Hematopoietic multipotent progenitor cell treated with erythropoietin and hydrocortisone succinate and interleukin-3 and kit ligand, for 4 days (in vitro differentiated cells): ENCODE data around the gene PLAGL2.
"Not testable (repeated sequence)": the region's sequence is repeated elsewhere in the genome, so short reads cannot be mapped to it uniquely, and the experiment has no call there.

Source experiments
- DNase-seq: peaks from one replicate; pipeline ENCODE4 v3.0.0-alpha.2; 2015

The PLAGL2 gene

GRCh38 chr20:32203356-32204204 is 4.0 kb downstream of the PLAGL2 start:
- DNase-seq = no peak

DNA sequence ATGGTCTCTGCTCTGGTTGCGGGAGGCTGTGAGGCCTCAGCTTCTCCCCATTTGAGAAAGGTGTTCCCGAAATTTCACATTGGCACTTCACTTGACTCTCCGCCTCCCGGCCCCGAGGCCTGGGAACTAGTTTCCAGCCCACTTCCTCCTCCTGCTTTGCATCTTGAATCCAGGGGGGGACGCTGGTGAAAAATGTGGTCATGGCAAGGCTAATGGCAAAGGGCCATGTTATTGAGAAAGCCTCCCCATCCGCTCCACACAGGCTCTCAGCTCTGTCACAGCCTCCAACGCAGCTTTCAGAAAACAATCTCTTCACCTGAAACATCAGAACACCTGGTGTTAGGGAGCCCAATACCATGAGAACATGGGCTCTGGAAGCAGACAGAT is 5.6 kb downstream of the PLAGL2 start:
- no peak for DNase-seq

- no peak for DNase-seq
These were observed 6.1 kb downstream of the PLAGL2 start for GRCh38 chr20:32201296-32201976.

GRCh38 chr20:32199006-32199405 is 8.5 kb downstream of the PLAGL2 start:
- DNase-seq = no peak

- DNase-seq = peak; percentile 43
These were observed 10.4 kb downstream of the PLAGL2 start for GRCh38 chr20:32197136-32197535.

DNA sequence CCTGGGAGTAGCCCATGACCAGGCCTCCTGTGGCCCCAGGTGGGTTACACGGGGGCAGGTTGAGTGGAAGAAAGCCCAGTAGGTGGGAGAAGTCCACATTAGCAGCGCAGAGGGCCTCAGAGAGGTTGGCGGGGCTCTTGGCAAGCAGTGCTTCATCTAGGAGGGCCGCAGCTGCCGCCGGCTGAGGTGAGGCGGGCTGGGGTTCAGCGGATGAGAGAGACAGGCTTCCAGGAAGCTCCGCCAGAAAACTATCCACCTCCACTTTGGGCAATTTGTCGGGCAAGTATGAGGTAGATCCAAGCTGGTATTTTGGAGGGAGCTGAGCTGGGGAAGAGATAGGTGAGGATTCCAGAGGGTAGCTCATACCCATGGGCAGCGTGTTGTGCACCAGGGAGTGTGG is 10.9 kb downstream of the PLAGL2 start:
- DNase-seq = not testable (repeated sequence)

DNA sequence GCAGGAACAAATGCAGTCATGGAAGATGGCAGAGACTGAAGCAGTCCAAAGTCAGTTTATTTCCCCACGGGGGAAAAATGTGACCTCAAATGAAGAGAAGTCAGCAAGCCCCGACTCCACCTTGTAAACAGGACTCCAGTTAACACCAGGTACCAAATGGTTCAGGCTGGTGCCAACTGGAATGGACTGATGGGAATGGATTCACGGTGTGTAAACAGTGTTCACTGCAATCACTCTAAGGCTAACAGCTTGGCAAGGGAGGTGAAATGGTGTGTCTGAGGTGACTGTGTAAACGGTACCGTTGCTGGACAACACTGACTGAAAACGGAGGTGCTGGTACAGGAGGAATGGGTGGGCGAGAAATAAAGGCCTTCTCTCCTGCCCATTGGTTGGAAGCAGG is 12.0 kb downstream of the PLAGL2 start:
- DNase-seq = no peak

GRCh38 chr20:32193996-32194395 is 13.5 kb downstream of the PLAGL2 start:
- no peak for DNase-seq

GRCh38 chr20:32193336-32193735 is 14.2 kb downstream of the PLAGL2 start:
- not testable (repeated sequence) for DNase-seq

GRCh38 chr20:32192698-32193097 is 14.8 kb downstream of the PLAGL2 start:
- no peak for DNase-seq

- no peak for DNase-seq
These were observed 15.7 kb downstream of the PLAGL2 start for GRCh38 chr20:32191873-32192272.

DNA sequence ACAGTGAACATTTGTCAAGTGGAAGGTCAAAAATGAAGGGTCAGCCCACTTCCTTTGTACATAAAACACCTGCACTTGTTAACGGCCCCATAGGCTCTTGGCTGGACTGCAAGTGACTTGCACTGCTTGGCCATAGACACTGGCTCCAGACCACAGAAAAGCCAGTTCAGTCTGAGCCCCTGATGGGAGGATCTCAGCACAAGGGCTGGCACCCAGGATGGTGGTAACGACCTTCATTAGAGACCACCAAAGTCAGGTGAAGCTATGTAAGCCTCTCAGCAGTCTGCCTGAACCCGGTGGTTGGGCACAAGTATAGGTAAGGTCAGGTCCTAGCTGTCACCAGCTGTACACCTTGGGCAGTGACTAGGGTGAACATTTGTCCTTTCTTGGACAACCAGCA is 16.1 kb downstream of the PLAGL2 start:
- no peak for DNase-seq

GRCh38 chr20:32190616-32191415 is 16.7 kb downstream of the PLAGL2 start:
- DNase-seq = no peak

DNA sequence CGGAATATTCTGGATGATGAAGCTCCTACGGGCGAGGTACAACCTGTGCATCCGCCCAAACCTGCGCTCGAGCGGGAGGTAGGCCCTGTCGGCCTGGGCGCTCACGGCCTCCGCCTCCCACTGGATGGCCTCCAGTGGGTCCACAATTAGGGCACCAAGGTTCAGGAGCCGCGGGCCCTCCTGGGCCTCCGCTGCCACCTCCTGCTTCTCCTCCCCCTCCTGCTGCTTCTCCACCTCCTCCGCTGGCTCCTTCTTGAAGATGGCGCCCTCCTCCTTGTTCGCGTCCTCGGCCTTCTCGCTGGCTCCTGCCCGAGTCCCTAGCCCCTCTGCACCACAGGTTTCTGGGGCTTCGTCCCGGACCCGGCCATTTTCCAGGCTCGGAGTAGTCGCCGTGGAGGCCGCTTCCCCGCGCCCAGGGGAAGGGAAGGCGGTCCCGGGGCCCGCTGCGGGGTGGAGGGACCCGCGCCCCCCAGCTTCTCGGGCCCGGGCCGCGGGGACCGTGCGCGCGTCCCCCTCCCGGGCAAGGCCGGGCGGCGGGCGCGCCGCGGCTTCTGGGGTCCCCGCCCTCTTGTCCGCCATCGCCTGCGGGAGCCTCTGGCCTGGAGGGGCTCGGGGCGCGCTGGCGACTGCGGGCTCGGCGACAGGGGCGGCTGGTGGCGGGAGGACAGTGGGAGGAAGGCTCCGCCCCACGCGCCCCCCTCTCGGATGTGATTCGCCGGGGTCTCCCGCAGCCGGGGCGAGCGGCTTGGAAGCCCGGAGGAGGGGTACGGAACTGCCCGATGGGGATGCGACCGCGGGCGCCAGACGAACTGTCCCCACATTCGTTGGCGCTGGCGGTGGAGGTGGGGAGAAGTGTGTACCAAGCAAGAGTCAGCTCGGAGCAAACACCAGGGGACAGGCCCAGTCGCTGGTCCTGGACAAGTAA is 17.6 kb downstream of the PLAGL2 start:
- peak; percentile 61 for DNase-seq

GRCh38 chr20:32189123-32189410 is 18.5 kb downstream of the PLAGL2 start:
- DNase-seq = no peak

DNA sequence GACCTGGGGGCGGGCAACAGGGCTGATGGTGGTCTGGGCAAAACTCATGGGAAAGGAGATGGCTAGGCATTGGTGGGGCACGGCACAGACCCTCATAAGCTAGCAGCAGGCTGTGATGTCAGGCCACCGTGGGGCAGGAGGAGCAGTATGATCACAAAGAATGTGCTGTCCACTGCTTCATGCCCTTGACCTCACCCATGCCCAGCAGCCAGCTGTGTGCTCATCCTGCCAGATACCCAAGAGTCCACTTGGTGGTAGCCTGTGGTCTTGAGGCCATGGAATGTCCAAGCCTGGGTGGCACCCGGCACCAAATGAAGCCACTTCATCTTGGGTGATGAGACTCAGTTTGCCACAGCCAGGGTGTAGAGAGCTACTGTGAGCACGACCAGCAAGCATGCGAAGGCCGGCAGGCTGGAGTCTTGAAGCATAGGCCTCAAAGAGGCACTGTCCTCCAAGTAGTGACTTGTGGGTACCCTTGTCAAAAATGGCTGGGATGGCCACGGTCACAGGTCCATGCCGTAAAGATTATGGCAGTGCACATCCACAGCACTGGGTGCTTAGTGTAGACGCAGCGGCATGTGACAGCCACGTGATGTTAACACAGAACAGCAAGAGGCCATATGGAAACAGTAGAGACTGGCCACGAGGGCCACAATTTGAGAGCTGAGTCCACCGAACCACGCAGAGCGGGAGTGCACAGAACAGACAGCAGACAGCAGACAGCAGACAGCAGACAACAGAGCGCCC is 19.0 kb downstream of the PLAGL2 start:
- no peak for DNase-seq

DNA sequence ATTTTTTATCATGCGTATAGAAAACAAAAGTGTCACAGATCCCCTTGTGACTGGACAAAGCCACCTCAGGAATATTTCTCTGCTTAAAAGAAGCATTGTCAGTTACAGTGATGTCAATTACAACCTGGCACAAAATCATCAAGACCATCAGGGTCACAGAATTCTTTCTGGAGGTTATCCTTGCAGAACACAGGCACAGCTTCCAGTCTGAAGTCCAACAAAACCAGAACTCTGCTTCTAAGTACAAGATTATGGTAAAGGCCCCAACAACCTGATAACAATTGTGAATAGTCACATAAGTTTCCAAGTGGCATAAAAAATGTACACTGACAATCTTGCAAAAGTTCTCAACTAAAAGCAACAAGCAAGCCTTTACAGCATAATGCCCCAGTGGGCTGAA is 21.0 kb downstream of the PLAGL2 start:
- no peak for DNase-seq

GRCh38 chr20:32184961-32185603 is 22.5 kb downstream of the PLAGL2 start:
- no peak for DNase-seq

DNA sequence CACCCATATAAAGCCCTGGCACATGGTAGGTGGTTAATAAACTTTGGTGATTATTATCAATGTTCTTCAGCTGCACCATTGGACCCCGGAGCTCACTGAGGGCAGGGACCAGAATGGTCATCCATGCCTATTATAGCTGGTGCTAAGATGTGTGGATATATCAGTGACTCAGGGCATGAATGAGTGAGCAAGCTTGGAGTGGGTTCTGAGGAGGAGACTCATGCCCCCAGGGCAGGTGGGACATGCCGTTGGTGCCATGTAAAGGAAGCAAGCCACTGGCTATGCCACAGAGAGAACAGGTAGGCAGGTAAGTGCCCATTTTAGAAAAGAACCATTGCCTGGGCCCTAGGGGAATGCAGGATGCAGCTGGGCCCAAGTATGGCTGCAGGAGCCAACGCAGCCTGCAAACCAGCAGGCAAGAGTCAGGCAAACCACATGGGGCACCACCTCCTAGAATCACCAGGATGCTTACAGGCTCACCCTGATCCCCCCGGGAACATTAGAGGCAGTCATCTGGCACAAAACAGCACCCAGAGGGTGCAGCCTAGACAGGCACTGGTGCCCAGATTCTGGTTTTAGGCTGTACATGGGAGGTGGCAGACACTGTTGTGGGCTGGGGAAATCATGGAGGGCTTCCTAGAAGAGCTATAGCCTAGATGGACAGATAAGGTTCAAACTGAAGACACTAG is 23.5 kb downstream of the PLAGL2 start:
- no peak for DNase-seq

- DNase-seq = no peak
These were observed 25.9 kb downstream of the PLAGL2 start for GRCh38 chr20:32181606-32182005.

DNA sequence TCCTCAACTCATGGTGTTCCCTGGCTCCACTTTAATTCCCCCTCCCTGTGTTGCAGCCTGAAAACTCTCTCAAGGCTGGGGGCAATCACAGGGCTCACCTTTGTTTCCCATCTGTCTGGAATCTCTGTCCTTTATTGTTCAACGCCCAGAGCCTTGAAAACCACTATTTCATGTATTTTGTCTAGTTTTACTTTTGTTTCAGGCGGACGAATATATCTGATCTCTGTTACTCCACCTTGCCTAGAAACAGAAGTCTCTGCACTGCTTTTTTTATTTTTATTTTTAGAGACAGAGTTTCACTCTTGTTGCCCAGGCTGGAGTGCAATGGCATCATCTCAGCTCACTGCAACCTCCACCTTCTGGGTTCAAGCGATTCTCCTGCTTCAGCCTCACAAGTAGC is 27.6 kb downstream of the PLAGL2 start:
- DNase-seq = no peak
